Epithelial cell of esophagus (primary cell): Measurements from ENCODE around the gene CDK12.

Source experiments
- DNase-seq: peaks from one replicate; pipeline ENCODE4 v3.0.0; 2010; ENCODE audit warnings: low read depth
- H3K4me3 ChIP-seq: 2 replicates; pipeline ENCODE4 v1.5.1; 2011; ENCODE audit warnings: mild to moderate bottlenecking, low read length, control low read depth
- TF ChIP-seq, protein P1 (sequence below): IDR thresholded peaks from 2 replicates; pipeline ENCODE4 v1.5.1; 2011; ENCODE audit warnings: low read depth, mild to moderate bottlenecking, low read length, control low read depth, inconsistent platforms; ENCODE audit not compliant: insufficient read depth; ENCODE audit errors: missing control alignments

Gene CDK12

DNA sequence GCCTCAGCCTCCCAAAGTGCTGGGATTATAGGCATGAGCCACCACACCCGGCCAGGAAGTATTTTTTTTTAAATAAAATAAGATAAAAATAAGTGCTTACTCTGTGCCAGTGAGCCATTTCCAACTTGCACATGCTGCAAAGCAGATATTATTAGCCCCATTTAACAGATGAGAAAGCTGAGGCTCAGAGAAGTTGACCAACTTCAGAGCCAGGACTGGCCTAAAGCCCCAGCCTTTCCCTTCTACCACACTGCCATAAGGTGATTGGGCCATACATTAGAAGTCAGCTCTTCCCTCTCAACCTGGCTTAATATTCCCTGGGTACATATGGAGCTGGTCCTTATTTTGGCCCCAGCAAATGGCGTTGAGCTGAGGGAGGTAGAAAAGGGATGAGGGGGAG lies 121.4 kb downstream of the CDK12 start:
- DNase-seq = no peak
- TF ChIP-seq, protein P1, sequence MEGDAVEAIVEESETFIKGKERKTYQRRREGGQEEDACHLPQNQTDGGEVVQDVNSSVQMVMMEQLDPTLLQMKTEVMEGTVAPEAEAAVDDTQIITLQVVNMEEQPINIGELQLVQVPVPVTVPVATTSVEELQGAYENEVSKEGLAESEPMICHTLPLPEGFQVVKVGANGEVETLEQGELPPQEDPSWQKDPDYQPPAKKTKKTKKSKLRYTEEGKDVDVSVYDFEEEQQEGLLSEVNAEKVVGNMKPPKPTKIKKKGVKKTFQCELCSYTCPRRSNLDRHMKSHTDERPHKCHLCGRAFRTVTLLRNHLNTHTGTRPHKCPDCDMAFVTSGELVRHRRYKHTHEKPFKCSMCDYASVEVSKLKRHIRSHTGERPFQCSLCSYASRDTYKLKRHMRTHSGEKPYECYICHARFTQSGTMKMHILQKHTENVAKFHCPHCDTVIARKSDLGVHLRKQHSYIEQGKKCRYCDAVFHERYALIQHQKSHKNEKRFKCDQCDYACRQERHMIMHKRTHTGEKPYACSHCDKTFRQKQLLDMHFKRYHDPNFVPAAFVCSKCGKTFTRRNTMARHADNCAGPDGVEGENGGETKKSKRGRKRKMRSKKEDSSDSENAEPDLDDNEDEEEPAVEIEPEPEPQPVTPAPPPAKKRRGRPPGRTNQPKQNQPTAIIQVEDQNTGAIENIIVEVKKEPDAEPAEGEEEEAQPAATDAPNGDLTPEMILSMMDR = no peak
- H3K4me3 ChIP-seq = no peak overlapping the region
